ENCODE data around the gene KLF13. TPM values are rescaled to one million over a fixed set of nuclear protein-coding genes. Genes with fewer than 3 reads are reported as not detected.

The KLF13 gene
- total RNA-seq, 1 experiment from 2014 or later, result 32.9 TPM

GRCh38 chr15:31330111-31330785 is 3.6 kb downstream of the KLF13 start:
- peak overlapping the region; percentile 40 for H3K27ac ChIP-seq (ENCODE audit: low read length)
- no peaks in the 10 kb centered on the region for H3K36me3 ChIP-seq (ENCODE audit: insufficient read depth, low read length)
- no peak overlapping the region for H2AFZ ChIP-seq (ENCODE audit: low read length)
- peak overlapping the region; percentile 77 for H3K9ac ChIP-seq (ENCODE audit: low read length)
- H3K4me3 ChIP-seq (ENCODE audit: low read length), result peak overlapping the region; percentile 83; the same call in 1 of the 2 replicates
- peaks cover 33% of the 10 kb centered on the region for H4K20me1 ChIP-seq (ENCODE audit: insufficient read depth, low read depth, low read length)
- DNase-seq, result no peak
- peak overlapping the region; percentile 97 for H3K4me2 ChIP-seq (ENCODE audit: low read depth, low read length, poor library complexity, severe bottlenecking)
- peaks cover 75% of the 10 kb centered on the region for H3K4me1 ChIP-seq (ENCODE audit: low read length)
- peaks cover 68% of the 10 kb centered on the region for H3K79me2 ChIP-seq (ENCODE audit: low read length)
- H3K27me3 ChIP-seq (ENCODE audit: low read length), result no peaks in the 10 kb centered on the region
- H3K9me2 ChIP-seq (replicated peaks; ENCODE audit: insufficient read depth, low read length), result no peaks in the 10 kb centered on the region
- H3K9me3 ChIP-seq (ENCODE audit: low read length), result no peaks in the 10 kb centered on the region

GRCh38 chr15:31330836-31331235 is 4.2 kb downstream of the KLF13 start:
- H3K9me2 ChIP-seq (replicated peaks; ENCODE audit: insufficient read depth, low read length), result no peaks in the 10 kb centered on the region
- H3K9ac ChIP-seq (ENCODE audit: low read length), result no peak overlapping the region; the same call in 1 of the 2 replicates
- peaks cover 33% of the 10 kb centered on the region for H4K20me1 ChIP-seq (ENCODE audit: insufficient read depth, low read depth, low read length)
- no peak overlapping the region for H3K4me3 ChIP-seq (ENCODE audit: low read length)
- no peaks in the 10 kb centered on the region for H3K36me3 ChIP-seq (ENCODE audit: insufficient read depth, low read length)
- no peaks in the 10 kb centered on the region for H3K27me3 ChIP-seq (ENCODE audit: low read length)
- peaks cover 72% of the 10 kb centered on the region for H3K79me2 ChIP-seq (ENCODE audit: low read length)
- peak overlapping the region; percentile 97 for H3K4me2 ChIP-seq (ENCODE audit: low read depth, low read length, poor library complexity, severe bottlenecking)
- DNase-seq, result no peak
- H3K4me1 ChIP-seq (ENCODE audit: low read length), result peaks cover 76% of the 10 kb centered on the region
- peak overlapping the region; percentile 40 for H3K27ac ChIP-seq (ENCODE audit: low read length)
- no peaks in the 10 kb centered on the region for H3K9me3 ChIP-seq (ENCODE audit: low read length)
- no peak overlapping the region for H2AFZ ChIP-seq (ENCODE audit: low read length)

- Histone ChIP-seq H3K79me2 (ENCODE audit: low read length) (peaks cover 77% of the 10 kb centered on the region), H4K20me1 (ENCODE audit: insufficient read depth, low read depth, low read length) (peaks cover 36% of the 10 kb centered on the region), H2AFZ (ENCODE audit: low read length) (no peak overlapping the region), H3K9me3 (ENCODE audit: low read length) (no peaks in the 10 kb centered on the region), H3K4me3 (ENCODE audit: low read length) (no peak overlapping the region), H3K9me2 (replicated peaks; ENCODE audit: insufficient read depth, low read length) (no peaks in the 10 kb centered on the region), H3K36me3 (ENCODE audit: insufficient read depth, low read length) (no peaks in the 10 kb centered on the region), H3K4me2 (ENCODE audit: low read depth, low read length, poor library complexity, severe bottlenecking) (no peak overlapping the region), H3K4me1 (ENCODE audit: low read length) (peaks cover 81% of the 10 kb centered on the region), H3K27ac (ENCODE audit: low read length) (peak overlapping the region; percentile 40; the same call in 1 of the 2 replicates), H3K9ac (ENCODE audit: low read length) (no peak overlapping the region), H3K27me3 (ENCODE audit: low read length) (no peaks in the 10 kb centered on the region)
- no peak for DNase-seq
Observed at GRCh38 chr15:31331389-31331788, 4.8 kb downstream of the KLF13 start.

- DNase-seq, result no peak
- Histone ChIP-seq H3K27me3 (ENCODE audit: low read length) (no peaks in the 10 kb centered on the region), H3K79me2 (ENCODE audit: low read length) (peaks cover 85% of the 10 kb centered on the region), H4K20me1 (ENCODE audit: insufficient read depth, low read depth, low read length) (peaks cover 43% of the 10 kb centered on the region), H3K9me2 (replicated peaks; ENCODE audit: insufficient read depth, low read length) (no peaks in the 10 kb centered on the region), H3K4me1 (ENCODE audit: low read length) (peaks cover 89% of the 10 kb centered on the region), H3K27ac (ENCODE audit: low read length) (peak overlapping the region; percentile 32), H2AFZ (ENCODE audit: low read length) (no peak overlapping the region), H3K36me3 (ENCODE audit: insufficient read depth, low read length) (no peaks in the 10 kb centered on the region), H3K4me2 (ENCODE audit: low read depth, low read length, poor library complexity, severe bottlenecking) (no peak overlapping the region), H3K4me3 (ENCODE audit: low read length) (no peak overlapping the region), H3K9ac (ENCODE audit: low read length) (no peak overlapping the region; the same call in 1 of the 2 replicates), H3K9me3 (ENCODE audit: low read length) (no peaks in the 10 kb centered on the region)
Observed at GRCh38 chr15:31332020-31332680, 5.5 kb downstream of the KLF13 start.

- H3K27me3 ChIP-seq (ENCODE audit: low read length), result no peaks in the 10 kb centered on the region
- H3K4me1 ChIP-seq (ENCODE audit: low read length), result peaks cover 94% of the 10 kb centered on the region
- peaks cover 90% of the 10 kb centered on the region for H3K79me2 ChIP-seq (ENCODE audit: low read length)
- no peak overlapping the region for H3K4me2 ChIP-seq (ENCODE audit: low read depth, low read length, poor library complexity, severe bottlenecking)
- no peaks in the 10 kb centered on the region for H3K9me3 ChIP-seq (ENCODE audit: low read length)
- no peak for DNase-seq
- no peaks in the 10 kb centered on the region for H3K36me3 ChIP-seq (ENCODE audit: insufficient read depth, low read length)
- H3K27ac ChIP-seq (ENCODE audit: low read length), result peak overlapping the region; percentile 32
- H3K9me2 ChIP-seq (replicated peaks; ENCODE audit: insufficient read depth, low read length), result no peaks in the 10 kb centered on the region
- peaks cover 48% of the 10 kb centered on the region for H4K20me1 ChIP-seq (ENCODE audit: insufficient read depth, low read depth, low read length)
- H3K4me3 ChIP-seq (ENCODE audit: low read length), result no peak overlapping the region
- H2AFZ ChIP-seq (ENCODE audit: low read length), result no peak overlapping the region
- no peak overlapping the region; the same call in 1 of the 2 replicates for H3K9ac ChIP-seq (ENCODE audit: low read length)
Observed at GRCh38 chr15:31332681-31333071, 6.0 kb downstream of the KLF13 start.

GRCh38 chr15:31333119-31333518 is 6.5 kb downstream of the KLF13 start:
- DNase-seq, result no peak
- Histone ChIP-seq H3K4me2 (ENCODE audit: low read depth, low read length, poor library complexity, severe bottlenecking) (no peak overlapping the region), H3K79me2 (ENCODE audit: low read length) (peaks cover 93% of the 10 kb centered on the region), H3K9me2 (replicated peaks; ENCODE audit: insufficient read depth, low read length) (no peaks in the 10 kb centered on the region), H3K36me3 (ENCODE audit: insufficient read depth, low read length) (no peaks in the 10 kb centered on the region), H3K9me3 (ENCODE audit: low read length) (no peaks in the 10 kb centered on the region), H3K27ac (ENCODE audit: low read length) (peak overlapping the region; percentile 32; the same call in 1 of the 2 replicates), H3K27me3 (ENCODE audit: low read length) (no peaks in the 10 kb centered on the region), H2AFZ (ENCODE audit: low read length) (no peak overlapping the region), H3K4me3 (ENCODE audit: low read length) (no peak overlapping the region), H4K20me1 (ENCODE audit: insufficient read depth, low read depth, low read length) (peaks cover 49% of the 10 kb centered on the region), H3K4me1 (ENCODE audit: low read length) (peaks cover 98% of the 10 kb centered on the region), H3K9ac (ENCODE audit: low read length) (no peak overlapping the region)

- H3K4me1 ChIP-seq (ENCODE audit: low read length), result peaks cover 98% of the 10 kb centered on the region
- peaks cover 42% of the 10 kb centered on the region for H4K20me1 ChIP-seq (ENCODE audit: insufficient read depth, low read depth, low read length)
- DNase-seq, result no peak
- peaks cover 93% of the 10 kb centered on the region for H3K79me2 ChIP-seq (ENCODE audit: low read length)
- no peak overlapping the region for H3K9ac ChIP-seq (ENCODE audit: low read length)
- no peaks in the 10 kb centered on the region for H3K9me2 ChIP-seq (replicated peaks; ENCODE audit: insufficient read depth, low read length)
- H3K4me3 ChIP-seq (ENCODE audit: low read length), result no peak overlapping the region
- H3K27me3 ChIP-seq (ENCODE audit: low read length), result no peaks in the 10 kb centered on the region
- H3K27ac ChIP-seq (ENCODE audit: low read length), result peak overlapping the region; percentile 27; the same call in 1 of the 2 replicates
- H3K4me2 ChIP-seq (ENCODE audit: low read depth, low read length, poor library complexity, severe bottlenecking), result no peak overlapping the region
- H2AFZ ChIP-seq (ENCODE audit: low read length), result no peak overlapping the region
- no peaks in the 10 kb centered on the region for H3K36me3 ChIP-seq (ENCODE audit: insufficient read depth, low read length)
- no peaks in the 10 kb centered on the region for H3K9me3 ChIP-seq (ENCODE audit: low read length)
Observed at GRCh38 chr15:31333820-31334219, 7.2 kb downstream of the KLF13 start.

- no peak for DNase-seq
- H3K36me3 ChIP-seq (ENCODE audit: insufficient read depth, low read length), result no peaks in the 10 kb centered on the region
- peak overlapping the region; percentile 47; the same call in 1 of the 2 replicates for H3K4me3 ChIP-seq (ENCODE audit: low read length)
- no peaks in the 10 kb centered on the region for H3K9me2 ChIP-seq (replicated peaks; ENCODE audit: insufficient read depth, low read length)
- H4K20me1 ChIP-seq (ENCODE audit: insufficient read depth, low read depth, low read length), result peaks cover 41% of the 10 kb centered on the region; the same call in 1 of the 2 replicates
- peak overlapping the region; percentile 89 for H3K27ac ChIP-seq (ENCODE audit: low read length)
- H3K4me1 ChIP-seq (ENCODE audit: low read length), result peaks cover 98% of the 10 kb centered on the region
- H3K4me2 ChIP-seq (ENCODE audit: low read depth, low read length, poor library complexity, severe bottlenecking), result peak overlapping the region; percentile 71
- peaks cover 92% of the 10 kb centered on the region for H3K79me2 ChIP-seq (ENCODE audit: low read length)
- H3K9ac ChIP-seq (ENCODE audit: low read length), result peak overlapping the region; percentile 54
- no peaks in the 10 kb centered on the region for H3K27me3 ChIP-seq (ENCODE audit: low read length)
- no peaks in the 10 kb centered on the region for H3K9me3 ChIP-seq (ENCODE audit: low read length)
- H2AFZ ChIP-seq (ENCODE audit: low read length), result no peak overlapping the region
Observed at GRCh38 chr15:31335989-31336592, 9.5 kb downstream of the KLF13 start.

Data from Karpas-422 (cell line).